ENCODE data around the gene MALT1. TPM values are rescaled to one million over a fixed set of nuclear protein-coding genes. Genes with fewer than 3 reads are reported as not detected.

MALT1 gene
- total RNA-seq, 1 experiment from 2014 or later: 24.2 TPM

DNA sequence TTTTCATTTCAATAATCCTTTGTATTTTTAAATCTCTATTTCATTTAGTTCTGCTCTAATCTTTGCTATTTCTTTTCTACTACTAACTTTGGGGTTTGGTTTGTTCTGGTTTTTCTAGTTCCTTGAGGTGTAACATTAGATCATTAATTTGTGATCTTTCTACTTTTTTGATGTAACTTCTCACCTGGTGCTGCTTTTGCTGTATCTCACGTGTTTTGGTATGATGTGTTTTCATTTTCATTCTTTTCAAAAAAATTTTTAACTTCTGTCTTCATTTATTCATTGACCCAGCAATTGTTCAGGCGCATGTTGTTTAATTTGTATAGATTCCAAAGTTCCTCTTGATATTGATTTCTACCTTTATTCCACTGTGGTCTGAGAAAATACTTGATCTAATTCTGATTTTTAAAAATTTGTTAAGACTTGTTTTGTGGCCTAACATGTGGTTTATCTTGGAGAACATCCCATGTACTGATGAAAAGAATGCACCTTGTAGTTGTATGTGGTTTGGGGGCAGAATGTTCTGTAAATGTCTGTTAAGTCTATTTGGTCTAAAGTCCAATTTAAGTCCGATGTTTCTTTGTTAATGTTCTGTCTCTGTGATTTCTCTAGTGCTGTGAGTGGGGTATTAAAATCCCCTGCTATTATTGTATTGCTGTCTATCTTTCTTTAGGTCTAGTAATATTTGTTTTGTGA lies 17.3 kb upstream of the MALT1 start:
- Histone ChIP-seq H3K9me3 (ENCODE audit: low read length) (no peaks in the 10 kb centered on the region), H2AFZ (ENCODE audit: low read length) (no peak overlapping the region), H3K9ac (ENCODE audit: low read length) (no peak overlapping the region), H3K36me3 (ENCODE audit: low read depth, low read length) (no peaks in the 10 kb centered on the region), H3K4me1 (ENCODE audit: insufficient read depth, low read length) (no peaks in the 10 kb centered on the region), H3K4me2 (ENCODE audit: low read length) (no peak overlapping the region), H3K9me2 (replicated peaks; ENCODE audit: low read length) (no peaks in the 10 kb centered on the region), H3K27me3 (ENCODE audit: low read length) (no peaks in the 10 kb centered on the region), H3K79me2 (ENCODE audit: low read length) (no peaks in the 10 kb centered on the region), H3F3A (ENCODE audit: low read length, unreplicated experiment) (no peaks in the 10 kb centered on the region), H4K20me1 (ENCODE audit: low read length) (no peaks in the 10 kb centered on the region), H3K4me3 (ENCODE audit: low read length) (no peak overlapping the region), H3K27ac (ENCODE audit: low read length) (no peak overlapping the region)
- ChIA-PET POLR2A (ENCODE audit: unreplicated experiment) (no interaction called here), CTCF (no interaction called here)
- intact Hi-C loops (cut with micrococcal nuclease): no loop called here
- ATAC-seq (no peak), DNase-seq (no peak)
- no TSS peak for BruUV-seq (replicated peaks)
- TF ChIP-seq, protein P1, sequence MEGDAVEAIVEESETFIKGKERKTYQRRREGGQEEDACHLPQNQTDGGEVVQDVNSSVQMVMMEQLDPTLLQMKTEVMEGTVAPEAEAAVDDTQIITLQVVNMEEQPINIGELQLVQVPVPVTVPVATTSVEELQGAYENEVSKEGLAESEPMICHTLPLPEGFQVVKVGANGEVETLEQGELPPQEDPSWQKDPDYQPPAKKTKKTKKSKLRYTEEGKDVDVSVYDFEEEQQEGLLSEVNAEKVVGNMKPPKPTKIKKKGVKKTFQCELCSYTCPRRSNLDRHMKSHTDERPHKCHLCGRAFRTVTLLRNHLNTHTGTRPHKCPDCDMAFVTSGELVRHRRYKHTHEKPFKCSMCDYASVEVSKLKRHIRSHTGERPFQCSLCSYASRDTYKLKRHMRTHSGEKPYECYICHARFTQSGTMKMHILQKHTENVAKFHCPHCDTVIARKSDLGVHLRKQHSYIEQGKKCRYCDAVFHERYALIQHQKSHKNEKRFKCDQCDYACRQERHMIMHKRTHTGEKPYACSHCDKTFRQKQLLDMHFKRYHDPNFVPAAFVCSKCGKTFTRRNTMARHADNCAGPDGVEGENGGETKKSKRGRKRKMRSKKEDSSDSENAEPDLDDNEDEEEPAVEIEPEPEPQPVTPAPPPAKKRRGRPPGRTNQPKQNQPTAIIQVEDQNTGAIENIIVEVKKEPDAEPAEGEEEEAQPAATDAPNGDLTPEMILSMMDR (conservative IDR thresholded peaks at IDR 0.05; ENCODE audit: low read depth, low read length): no peak
- no peak for TF ChIP-seq EZH2 (IDR thresholded peaks at IDR 0.05; ENCODE audit: low read length, unreplicated experiment)
- no peak for TF ChIP-seq EZH2phosphoT487 (IDR thresholded peaks at IDR 0.05; ENCODE audit: borderline replicate concordance, low read length)

DNA sequence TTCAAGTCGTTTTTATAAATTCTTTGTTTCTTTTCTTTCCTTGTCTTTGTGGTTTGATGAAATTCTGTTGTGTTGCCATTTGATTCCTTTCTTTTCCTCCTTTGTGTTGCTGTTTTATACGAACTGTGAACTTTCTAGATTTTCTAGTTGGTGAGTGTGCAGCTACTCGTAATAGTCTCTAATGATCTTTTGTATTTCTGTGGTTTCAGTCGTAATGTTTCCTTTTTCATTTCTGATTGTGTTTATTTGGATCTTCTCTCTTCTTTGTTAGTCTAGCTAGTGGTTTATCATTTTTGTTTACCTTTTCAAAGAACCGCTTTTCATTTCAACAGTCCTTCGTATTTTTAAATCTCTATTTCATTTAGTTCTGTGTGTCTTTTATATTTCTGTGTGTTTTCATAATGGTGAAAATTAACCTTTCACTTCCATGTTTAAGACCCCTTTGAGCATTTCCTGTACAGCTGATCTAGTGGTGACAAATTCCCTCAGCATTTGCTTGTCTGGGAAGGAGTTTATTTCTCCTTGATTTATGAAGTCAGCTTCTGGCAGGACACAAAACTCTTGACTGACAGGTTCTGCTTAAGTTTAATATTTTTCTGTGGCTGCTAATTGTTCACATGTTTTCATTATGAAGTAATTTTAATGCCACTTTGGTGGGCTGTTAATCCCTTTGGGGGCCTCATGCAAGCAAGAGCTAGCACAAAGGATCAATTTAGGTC lies 16.2 kb upstream of the MALT1 start:
- intact Hi-C loops (cut with micrococcal nuclease): no loop called here
- H4K20me1 ChIP-seq (ENCODE audit: low read length): no peaks in the 10 kb centered on the region
- POLR2A ChIA-PET (ENCODE audit: unreplicated experiment): no interaction called here
- no peak for TF ChIP-seq EZH2 (IDR thresholded peaks at IDR 0.05; ENCODE audit: low read length, unreplicated experiment)
- TF ChIP-seq, protein P1 (conservative IDR thresholded peaks at IDR 0.05; ENCODE audit: low read depth, low read length): no peak
- ATAC-seq: no peak
- no peak overlapping the region for H3K9ac ChIP-seq (ENCODE audit: low read length)
- no peak for DNase-seq
- no peak overlapping the region for H3K27ac ChIP-seq (ENCODE audit: low read length)
- H3K9me3 ChIP-seq (ENCODE audit: low read length): no peaks in the 10 kb centered on the region
- H3K79me2 ChIP-seq (ENCODE audit: low read length): no peaks in the 10 kb centered on the region
- no peak overlapping the region for H3K4me3 ChIP-seq (ENCODE audit: low read length)
- no peak overlapping the region for H2AFZ ChIP-seq (ENCODE audit: low read length)
- CTCF ChIA-PET: no interaction called here
- no TSS peak for BruUV-seq (replicated peaks)
- no peaks in the 10 kb centered on the region for H3K27me3 ChIP-seq (ENCODE audit: low read length)
- no peaks in the 10 kb centered on the region for H3K4me1 ChIP-seq (ENCODE audit: insufficient read depth, low read length)
- H3F3A ChIP-seq (ENCODE audit: low read length, unreplicated experiment): no peaks in the 10 kb centered on the region
- H3K4me2 ChIP-seq (ENCODE audit: low read length): no peak overlapping the region
- H3K9me2 ChIP-seq (replicated peaks; ENCODE audit: low read length): no peaks in the 10 kb centered on the region
- no peaks in the 10 kb centered on the region for H3K36me3 ChIP-seq (ENCODE audit: low read depth, low read length)

DNA sequence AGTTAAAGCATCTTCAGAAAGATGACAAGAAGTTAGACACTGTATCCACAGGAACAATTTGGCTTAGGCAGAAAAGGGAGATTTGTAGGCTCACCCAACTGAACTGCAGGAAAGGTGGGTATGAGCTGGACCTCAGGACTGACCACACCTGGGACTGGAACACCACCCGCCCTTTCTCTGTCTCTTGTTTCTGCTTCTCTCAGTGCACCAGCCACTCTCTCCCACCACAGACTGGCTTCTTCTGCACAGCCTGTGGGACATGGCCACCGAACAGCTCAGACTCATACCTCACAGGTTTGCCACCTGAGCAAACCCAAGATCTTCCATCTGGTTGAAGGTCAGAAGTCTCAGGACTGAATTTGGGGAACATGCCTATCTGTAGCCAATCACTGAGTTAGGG lies 14.2 kb upstream of the MALT1 start:
- no peak overlapping the region for H3K4me2 ChIP-seq (ENCODE audit: low read length)

More for the DNA sequence above, 14.2 kb upstream of the MALT1 start:
- Histone ChIP-seq H3K36me3 (ENCODE audit: low read depth, low read length) (no peaks in the 10 kb centered on the region), H3K27ac (ENCODE audit: low read length) (no peak overlapping the region), H3K9me3 (ENCODE audit: low read length) (no peaks in the 10 kb centered on the region), H4K20me1 (ENCODE audit: low read length) (no peaks in the 10 kb centered on the region), H3K79me2 (ENCODE audit: low read length) (no peaks in the 10 kb centered on the region), H2AFZ (ENCODE audit: low read length) (no peak overlapping the region), H3K9me2 (replicated peaks; ENCODE audit: low read length) (no peaks in the 10 kb centered on the region), H3K27me3 (ENCODE audit: low read length) (no peaks in the 10 kb centered on the region), H3K4me3 (ENCODE audit: low read length) (no peak overlapping the region), H3F3A (ENCODE audit: low read length, unreplicated experiment) (no peaks in the 10 kb centered on the region), H3K4me1 (ENCODE audit: insufficient read depth, low read length) (0 out of 2 replicates have a peak, but pooled peaks cover 3% of the 10 kb centered on the region), H3K9ac (ENCODE audit: low read length) (no peak overlapping the region)
- BruUV-seq (replicated peaks): no TSS peak
- intact Hi-C loops (cut with micrococcal nuclease): no loop called here
- ChIA-PET POLR2A (ENCODE audit: unreplicated experiment) (no interaction called here), CTCF (no interaction called here)
- ATAC-seq (no peak), DNase-seq (no peak)
- TF ChIP-seq EZH2phosphoT487 (IDR thresholded peaks at IDR 0.05; ENCODE audit: borderline replicate concordance, low read length) (no peak), EZH2 (IDR thresholded peaks at IDR 0.05; ENCODE audit: low read length, unreplicated experiment) (no peak)
- TF ChIP-seq, protein P1 (conservative IDR thresholded peaks at IDR 0.05; ENCODE audit: low read depth, low read length): no peak

Data from PC-3 (cell line).